Measurements from ENCODE around the gene MAP1LC3B. TPM values are rescaled to one million over a fixed set of nuclear protein-coding genes. Genes with fewer than 3 reads are reported as not detected.

The MAP1LC3B gene
- total and polyA plus RNA-seq, 2 of the 8 experiments (the other 6 are each of a cell fraction or from before 2014, with no cell fraction given), result 29.5 to 48.5 TPM

DNA sequence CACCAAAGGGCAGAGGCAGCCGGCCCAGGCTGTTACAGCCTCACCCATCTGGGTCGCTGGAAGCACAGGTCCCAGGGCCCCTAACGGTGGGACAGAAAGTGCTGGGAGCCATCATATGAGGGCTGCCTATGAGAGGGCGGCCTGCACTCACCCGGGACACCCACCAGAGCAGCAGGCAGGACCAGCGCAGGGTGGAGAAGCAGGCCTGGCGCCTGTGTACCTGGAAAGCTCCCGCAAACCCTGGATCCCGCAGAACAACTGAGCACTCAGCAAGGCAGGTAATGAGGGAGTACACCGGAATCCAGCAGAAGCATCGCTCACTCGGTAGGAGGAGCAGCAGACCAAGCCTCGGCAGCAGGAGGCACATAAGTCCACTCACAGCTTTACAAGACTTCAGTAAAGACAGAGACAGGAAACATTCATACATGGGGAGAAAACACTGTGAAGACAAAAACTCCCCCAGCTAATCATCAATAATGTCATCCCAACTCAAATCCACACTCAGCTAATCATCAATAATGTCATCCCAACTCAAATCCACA, 43.4 kb upstream of the MAP1LC3B start:
- POLR2A ChIA-PET (ENCODE audit: partially characterized antibody), result interaction anchor here (0.8 kb wide), 1 partner anchor 45 kb away, joined by 3 read pairs; no protein-coding TSS in a partner anchor
- FAIRE-seq, result no peak
- no peak overlapping the region for H4K91ac ChIP-seq (replicated peaks; ENCODE audit: insufficient read length, low read length)
- H2AFZ ChIP-seq (ENCODE audit: low read length), result no peak overlapping the region
- H3K4me1 ChIP-seq (replicated peaks in 1 of 4; ENCODE audit: control insufficient read depth in 3 of 4, insufficient read depth in 4 of 4, low read length in 3 of 4), result peaks cover 0 to 11% (median 1%) of the 10 kb centered on the region in 4 experiments; a peak in 3 of 7 replicates
- no peaks in the 10 kb centered on the region; a peak in 1 of 4 replicates for H3K79me2 ChIP-seq (ENCODE audit: control insufficient read depth in 1 of 2, insufficient read depth in 2 of 2, low read length in 2 of 2)
- peaks cover 0 to 3% (median 0%) of the 10 kb centered on the region in 4 experiments; a peak in 2 of 8 replicates for H3K36me3 ChIP-seq (ENCODE audit: control insufficient read depth in 2 of 4, insufficient read depth in 4 of 4, low read length in 3 of 4)
- 91% methylated on average over 13 of the region's 13 CpGs; no CpG with 5 or more reads in 1 of the 2 experiments for WGBS, 2 experiments (ENCODE audit: extremely low coverage in 1 of 2, insufficient coverage in 1 of 2, insufficient read length in 1 of 2, insufficient replicate concordance in 2 of 2, low coverage in 1 of 2, low lambda C conversion rate in 2 of 2, missing lambda C conversion rate in 1 of 2)
- no peak overlapping the region for H3K9ac ChIP-seq (replicated peaks in 1 of 4; ENCODE audit: extremely low read depth in 1 of 4, low read depth in 3 of 4, low read length in 3 of 4)
- no peak overlapping the region for H3K4me2 ChIP-seq (ENCODE audit: insufficient read depth in 1 of 2, low read depth in 2 of 2, low read length in 2 of 2)
- H3K23me2 ChIP-seq (ENCODE audit: low read depth, low read length), result no peaks in the 10 kb centered on the region
- H3K27me3 ChIP-seq (replicated peaks in 1 of 4; ENCODE audit: control insufficient read depth in 3 of 4, extremely low read depth in 1 of 4, insufficient read depth in 3 of 4, low read length in 3 of 4), result no peaks in the 10 kb centered on the region
- no peak overlapping the region for H2BK12ac ChIP-seq (ENCODE audit: low read depth, low read length)
- no peak overlapping the region for H3K56ac ChIP-seq (replicated peaks; ENCODE audit: insufficient read length, low read depth, low read length)
- no peak overlapping the region for H3K4ac ChIP-seq (replicated peaks; ENCODE audit: insufficient read length, low read depth, low read length)
- no peak overlapping the region for H2BK5ac ChIP-seq (ENCODE audit: low read depth, low read length)
- peaks cover 9% of the 10 kb centered on the region for H3K79me1 ChIP-seq (ENCODE audit: low read depth, low read length)
- no peak overlapping the region for H2BK15ac ChIP-seq (ENCODE audit: low read length)
- DNase-seq (ENCODE audit: low read depth in 1 of 2, low spot score in 2 of 2), result no peak
- no peak overlapping the region for H3K4me3 ChIP-seq (ENCODE audit: extremely low read depth in 1 of 4, insufficient read depth in 2 of 4, low read depth in 3 of 4, low read length in 4 of 4)
- no peak overlapping the region for H4K5ac ChIP-seq (ENCODE audit: insufficient read length, low read depth, low read length)
- H3K18ac ChIP-seq (ENCODE audit: extremely low read depth, low read length), result no peak overlapping the region; the same call in 1 of the 2 replicates
- H2AK5ac ChIP-seq (ENCODE audit: low read depth, low read length), result no peak overlapping the region
- no peak overlapping the region for H3K23ac ChIP-seq (ENCODE audit: insufficient read length)
- H2BK120ac ChIP-seq (replicated peaks; ENCODE audit: low read depth, low read length), result no peak overlapping the region
- no peak overlapping the region for H3K27ac ChIP-seq (ENCODE audit: low read depth, low read length)
- no peak overlapping the region for H4K8ac ChIP-seq (ENCODE audit: extremely low read depth, insufficient read depth, low read length)
- CTCF ChIA-PET (ENCODE audit: partially characterized antibody), result interaction anchor here (0.7 to 2.3 kb wide), 8 partner anchors 10 to 1919 kb away, joined by 3 to 8 read pairs (median 4); partner anchors contain the start of gene C16orf95
- no peaks in the 10 kb centered on the region for H3K9me3 ChIP-seq (ENCODE audit: insufficient read depth in 2 of 2, low read depth in 1 of 2, low read length in 1 of 2)
- H4K20me1 ChIP-seq (replicated peaks in 1 of 2; ENCODE audit: control insufficient read depth in 1 of 2, insufficient read depth in 2 of 2, low read length in 2 of 2), result peaks cover 0 to 6% of the 10 kb centered on the region in 2 experiments
- H2BK20ac ChIP-seq (ENCODE audit: low read length), result no peak overlapping the region
- H3K14ac ChIP-seq (ENCODE audit: insufficient read length), result no peak overlapping the region
